Measurements from ENCODE around the gene GALNT18.
A peak's percentile ranks its signal among the peaks of the same experiment; 100 is the strongest.

The GALNT18 gene

DNA sequence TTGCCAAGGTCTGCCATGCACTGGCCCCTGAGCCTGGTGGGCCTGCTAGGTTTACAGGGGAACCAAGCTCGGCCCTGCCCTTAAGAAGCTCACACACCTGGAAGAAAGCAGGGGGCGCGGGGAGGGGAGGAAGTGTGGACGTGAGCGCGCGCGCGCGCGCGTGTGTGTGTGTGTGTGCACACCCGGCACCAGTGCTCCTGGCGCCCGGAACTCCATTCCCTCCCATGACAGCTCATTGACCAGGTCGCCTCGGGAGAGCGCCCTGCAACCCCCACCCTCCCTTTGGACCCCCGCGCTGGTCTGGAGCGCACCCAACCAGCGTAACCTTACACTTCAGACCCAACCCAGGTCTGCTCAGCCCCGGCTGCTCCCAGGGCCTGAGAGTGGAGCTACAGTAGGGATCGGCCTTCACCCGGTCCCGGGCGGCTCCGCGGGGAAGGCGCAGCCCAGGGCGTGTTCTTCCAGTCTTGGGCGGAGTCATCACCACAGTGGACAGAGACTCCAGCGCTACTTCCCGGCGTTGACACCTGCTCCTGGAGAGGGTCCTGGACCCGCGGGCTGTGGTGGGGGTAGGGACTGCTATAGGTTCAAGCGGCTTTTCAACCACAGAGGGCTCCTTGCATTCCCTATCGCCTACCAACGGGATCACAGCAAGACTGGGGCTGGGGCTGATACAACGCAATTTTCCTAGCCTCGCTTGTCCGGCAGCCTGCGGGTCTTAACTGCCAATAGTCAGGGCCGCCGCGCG, 1.5 kb downstream of the GALNT18 start:
- no peak overlapping the region for H3K4me3 ChIP-seq (ENCODE audit: low read depth, low read length)
- TF ChIP-seq, protein P1, sequence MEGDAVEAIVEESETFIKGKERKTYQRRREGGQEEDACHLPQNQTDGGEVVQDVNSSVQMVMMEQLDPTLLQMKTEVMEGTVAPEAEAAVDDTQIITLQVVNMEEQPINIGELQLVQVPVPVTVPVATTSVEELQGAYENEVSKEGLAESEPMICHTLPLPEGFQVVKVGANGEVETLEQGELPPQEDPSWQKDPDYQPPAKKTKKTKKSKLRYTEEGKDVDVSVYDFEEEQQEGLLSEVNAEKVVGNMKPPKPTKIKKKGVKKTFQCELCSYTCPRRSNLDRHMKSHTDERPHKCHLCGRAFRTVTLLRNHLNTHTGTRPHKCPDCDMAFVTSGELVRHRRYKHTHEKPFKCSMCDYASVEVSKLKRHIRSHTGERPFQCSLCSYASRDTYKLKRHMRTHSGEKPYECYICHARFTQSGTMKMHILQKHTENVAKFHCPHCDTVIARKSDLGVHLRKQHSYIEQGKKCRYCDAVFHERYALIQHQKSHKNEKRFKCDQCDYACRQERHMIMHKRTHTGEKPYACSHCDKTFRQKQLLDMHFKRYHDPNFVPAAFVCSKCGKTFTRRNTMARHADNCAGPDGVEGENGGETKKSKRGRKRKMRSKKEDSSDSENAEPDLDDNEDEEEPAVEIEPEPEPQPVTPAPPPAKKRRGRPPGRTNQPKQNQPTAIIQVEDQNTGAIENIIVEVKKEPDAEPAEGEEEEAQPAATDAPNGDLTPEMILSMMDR (conservative IDR thresholded peaks at IDR 0.05; ENCODE audit: low read depth, low read length) = no peak
- no peak for DNase-seq (ENCODE audit: low read depth)

DNA sequence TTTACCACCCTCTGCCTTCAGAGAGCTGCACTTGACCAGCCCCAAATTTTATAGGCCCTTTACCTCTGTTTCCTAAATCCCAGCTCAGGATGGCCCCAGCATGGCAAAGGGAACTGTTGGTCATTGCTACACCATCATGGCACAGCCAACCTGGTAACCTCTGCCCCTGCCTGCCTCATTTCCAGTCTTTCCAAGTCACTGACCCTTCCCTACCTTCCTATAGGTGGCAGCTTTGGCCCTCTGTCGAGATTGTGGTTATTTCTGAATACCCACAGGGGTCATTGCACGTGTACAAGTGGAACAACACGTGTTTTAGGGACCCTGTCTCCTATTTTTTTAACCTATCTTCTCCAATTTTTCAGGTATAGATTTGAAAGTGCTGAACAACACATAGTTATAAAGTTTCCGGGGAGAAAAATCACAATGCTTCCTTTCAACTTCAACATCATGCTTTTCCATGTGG, 2.8 kb downstream of the GALNT18 start:
- H3K4me3 ChIP-seq (ENCODE audit: low read depth, low read length) = no peak overlapping the region
- no peak for DNase-seq (ENCODE audit: low read depth)
- TF ChIP-seq, protein P1 (conservative IDR thresholded peaks at IDR 0.05; ENCODE audit: low read depth, low read length) = no peak

DNA sequence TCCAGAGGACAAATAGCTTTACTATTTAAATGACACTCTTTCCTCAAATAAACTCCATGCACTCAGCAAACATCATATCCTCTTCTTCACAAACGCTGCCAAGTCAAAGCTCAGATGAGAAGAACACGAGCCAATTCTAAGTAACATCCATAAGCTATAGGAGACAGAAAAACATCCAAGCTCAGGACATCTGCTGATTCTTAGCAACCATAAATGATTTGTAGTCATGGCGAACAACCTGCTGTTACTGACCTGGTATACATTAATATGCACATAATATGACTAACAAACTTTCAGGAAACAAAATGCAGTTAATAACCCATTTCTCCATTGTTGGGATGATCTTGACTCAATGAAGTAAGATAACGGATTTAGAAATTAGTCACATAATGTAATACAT, 6.7 kb downstream of the GALNT18 start:
- TF ChIP-seq, protein P1 (conservative IDR thresholded peaks at IDR 0.05; ENCODE audit: low read depth, low read length) = no peak
- DNase-seq (ENCODE audit: low read depth) = no peak
- H3K4me3 ChIP-seq (ENCODE audit: low read depth, low read length) = no peak overlapping the region

DNA sequence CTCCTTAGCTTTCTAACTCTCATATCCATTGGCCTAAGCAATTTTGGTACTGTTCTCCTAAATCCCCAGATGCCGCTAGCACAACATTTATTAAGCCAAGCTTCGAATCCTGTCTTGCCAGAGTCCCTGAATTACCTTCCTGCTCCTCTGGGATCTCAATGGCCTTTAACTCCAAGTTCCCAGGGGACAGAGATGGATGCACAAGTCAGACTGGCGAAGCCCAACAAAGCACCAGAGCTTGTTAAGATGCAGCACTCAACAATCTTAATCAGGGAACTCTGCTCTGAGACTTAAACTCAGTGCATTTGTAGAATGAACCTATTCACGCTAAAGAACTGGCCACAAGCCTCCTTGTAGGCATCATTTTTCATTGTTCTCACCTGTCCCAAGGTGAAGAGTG, 9.4 kb downstream of the GALNT18 start:
- no peak overlapping the region for H3K4me3 ChIP-seq (ENCODE audit: low read depth, low read length)
- TF ChIP-seq, protein P1 (conservative IDR thresholded peaks at IDR 0.05; ENCODE audit: low read depth, low read length) = no peak

DNA sequence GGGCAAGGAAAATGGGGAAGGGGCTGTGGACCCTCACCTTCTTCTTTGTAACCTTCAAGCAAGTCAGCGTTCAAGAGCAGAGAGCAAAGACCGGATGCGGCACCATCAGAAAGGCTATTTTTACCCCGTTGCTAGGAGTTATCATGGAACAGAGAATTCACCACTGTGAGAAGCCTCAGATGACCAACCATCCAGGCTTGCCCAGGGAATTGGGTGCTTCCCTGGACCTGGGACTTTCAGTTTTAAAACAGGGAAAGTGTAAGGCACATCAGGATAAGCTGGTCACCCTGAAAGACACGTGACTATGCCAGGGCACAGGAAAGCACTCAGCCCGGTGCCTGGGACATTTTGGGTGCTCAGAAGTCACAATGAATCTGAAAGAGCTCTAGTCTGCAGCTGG, 10.4 kb downstream of the GALNT18 start:
- DNase-seq (ENCODE audit: low read depth) = no peak
- TF ChIP-seq, protein P1 (conservative IDR thresholded peaks at IDR 0.05; ENCODE audit: low read depth, low read length) = no peak
- H3K4me3 ChIP-seq (ENCODE audit: low read depth, low read length) = no peak overlapping the region

More for the DNA sequence above, 9.4 kb downstream of the GALNT18 start:
- DNase-seq (ENCODE audit: low read depth) = no peak

DNA sequence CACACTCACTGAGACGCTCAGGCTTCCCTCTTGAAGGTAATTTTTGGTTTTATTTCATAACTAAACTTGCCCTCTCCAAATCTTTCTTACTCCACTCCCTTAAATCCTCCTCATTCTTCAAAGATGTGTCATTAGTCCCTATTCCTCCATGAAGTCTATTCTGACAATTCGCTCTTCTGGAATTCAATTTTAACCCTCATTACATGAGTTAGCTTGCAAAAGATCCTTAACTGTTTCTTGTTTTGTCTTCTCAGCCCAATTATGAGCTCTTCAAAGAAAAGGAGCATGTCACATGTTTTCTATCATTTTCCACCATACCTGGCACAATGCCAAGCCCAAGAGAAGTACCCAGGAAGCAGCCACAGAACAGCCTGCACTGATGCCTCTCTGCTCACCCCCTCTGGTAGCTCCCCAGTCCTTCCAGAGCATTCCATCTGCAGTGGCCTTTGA, 13.0 kb downstream of the GALNT18 start:
- peak; percentile 2 for DNase-seq (ENCODE audit: low read depth)

More for the DNA sequence above, 13.0 kb downstream of the GALNT18 start:
- TF ChIP-seq, protein P1 (conservative IDR thresholded peaks at IDR 0.05; ENCODE audit: low read depth, low read length) = no peak
- no peak overlapping the region for H3K4me3 ChIP-seq (ENCODE audit: low read depth, low read length)
